ENCODE measurements around the gene FXYD5. TPM values are rescaled to one million over a fixed set of nuclear protein-coding genes. Genes with fewer than 3 reads are reported as not detected.

FXYD5 gene
- total RNA-seq, 2 experiments from 2014 or later: 82.1 to 147 TPM

GRCh38 chr19:35116072-35116801, 38.3 kb upstream of the FXYD5 start:
- H3K4me2 ChIP-seq (ENCODE audit: low read length): no peak overlapping the region
- no TSS peak for BruUV-seq (replicated peaks)
- H3K9me2 ChIP-seq (ENCODE audit: insufficient read depth, low read length): no peaks in the 10 kb centered on the region
- no peaks in the 10 kb centered on the region for H4K20me1 ChIP-seq (ENCODE audit: insufficient read depth, low read length)
- intact Hi-C loops (cut with micrococcal nuclease; ENCODE audit: unreplicated experiment): no loop called here
- H3K27ac ChIP-seq (ENCODE audit: low read depth, low read length, poor library complexity, severe bottlenecking): no peak overlapping the region
- no peaks in the 10 kb centered on the region for H3K4me1 ChIP-seq (ENCODE audit: insufficient read depth, low read length, poor library complexity, severe bottlenecking)
- no peaks in the 10 kb centered on the region for H3K36me3 ChIP-seq (ENCODE audit: insufficient read depth, low read length)
- no peak for DNase-seq (ENCODE audit: low spot score)
- H3K9me3 ChIP-seq (ENCODE audit: low read length): no peaks in the 10 kb centered on the region
- H3K79me2 ChIP-seq (ENCODE audit: insufficient read depth, low read depth, low read length): no peaks in the 10 kb centered on the region
- ChIA-PET POLR2A (no interaction called here), CTCF (ENCODE audit: unreplicated experiment) (no interaction called here)
- no peak overlapping the region for H2AFZ ChIP-seq (ENCODE audit: low read length)
- TF ChIP-seq CTCF (conservative IDR thresholded peaks at IDR 0.05; ENCODE audit: low read length) (no peak), EZH2phosphoT487 (IDR thresholded peaks at IDR 0.05; ENCODE audit: borderline replicate concordance, low read depth, low read length) (no peak)
- H3K4me3 ChIP-seq (ENCODE audit: low read depth, low read length, poor library complexity, severe bottlenecking): no peak overlapping the region

DNA sequence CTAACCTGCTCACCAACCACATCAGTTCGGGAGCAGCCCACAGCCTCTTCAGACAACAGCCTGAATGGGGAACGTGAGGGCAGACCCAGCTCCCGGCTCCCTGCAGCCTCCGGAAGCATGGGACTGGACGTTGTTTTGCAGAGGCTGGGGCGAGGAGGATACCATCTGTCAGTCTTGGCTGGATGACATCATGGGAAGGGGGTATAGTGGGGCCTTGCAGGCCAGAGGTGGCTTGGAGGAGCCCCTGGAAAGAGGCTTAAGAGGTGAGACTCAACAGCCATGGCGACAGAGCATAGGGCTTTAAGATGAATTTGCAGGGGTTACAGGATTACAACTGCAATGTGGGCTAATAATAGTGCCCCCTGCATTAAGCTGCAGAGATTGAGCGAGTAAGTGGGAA, 37.4 kb upstream of the FXYD5 start:
- POLR2A ChIA-PET: interaction anchor here (0.5 kb wide), 1 partner anchor 125 kb away, joined by 3 read pairs; no protein-coding TSS in a partner anchor

More for the DNA sequence above, 37.4 kb upstream of the FXYD5 start:
- no peak overlapping the region for H3K27ac ChIP-seq (ENCODE audit: low read depth, low read length, poor library complexity, severe bottlenecking)
- intact Hi-C loops (cut with micrococcal nuclease; ENCODE audit: unreplicated experiment): no loop called here
- no peak for TF ChIP-seq EZH2phosphoT487 (IDR thresholded peaks at IDR 0.05; ENCODE audit: borderline replicate concordance, low read depth, low read length)
- TF ChIP-seq CTCF (conservative IDR thresholded peaks at IDR 0.05; ENCODE audit: low read length): no peak
- no peak for DNase-seq (ENCODE audit: low spot score)
- H4K20me1 ChIP-seq (ENCODE audit: insufficient read depth, low read length): no peaks in the 10 kb centered on the region
- H3K4me1 ChIP-seq (ENCODE audit: insufficient read depth, low read length, poor library complexity, severe bottlenecking): no peaks in the 10 kb centered on the region
- H3K79me2 ChIP-seq (ENCODE audit: insufficient read depth, low read depth, low read length): no peaks in the 10 kb centered on the region
- H3K4me3 ChIP-seq (ENCODE audit: low read depth, low read length, poor library complexity, severe bottlenecking): no peak overlapping the region
- no peaks in the 10 kb centered on the region for H3K36me3 ChIP-seq (ENCODE audit: insufficient read depth, low read length)
- H3K9me2 ChIP-seq (ENCODE audit: insufficient read depth, low read length): no peaks in the 10 kb centered on the region
- CTCF ChIA-PET (ENCODE audit: unreplicated experiment): no interaction called here
- H2AFZ ChIP-seq (ENCODE audit: low read length): no peak overlapping the region
- no peak overlapping the region for H3K4me2 ChIP-seq (ENCODE audit: low read length)
- BruUV-seq (replicated peaks): no TSS peak
- no peaks in the 10 kb centered on the region for H3K9me3 ChIP-seq (ENCODE audit: low read length)
